ENCODE data around the gene SEPHS1. TPM values are rescaled to one million over a fixed set of nuclear protein-coding genes. Genes with fewer than 3 reads are reported as not detected.
"Not testable (repeated sequence)": the region's sequence is repeated elsewhere in the genome, so short reads cannot be mapped to it uniquely, and the experiment has no call there.

The SEPHS1 gene
- total RNA-seq, 4 donors from 2014 or later, result 24.3 to 34.9 (median 32.0) TPM

GRCh38 chr10:13294784-13295183 lies 53.3 kb downstream of the SEPHS1 start:
- H3K36me3 ChIP-seq, result peaks cover 0 to 35% (median 0%) of the 10 kb centered on the region in 3 donors
- H3K4me1 ChIP-seq, result peaks cover 0 to 9% (median 0%) of the 10 kb centered on the region in 4 donors
- no peak for DNase-seq
- no peaks in the 10 kb centered on the region for H3K9me3 ChIP-seq
- no peaks in the 10 kb centered on the region for H3K27me3 ChIP-seq
- H3K4me3 ChIP-seq, result no peak overlapping the region
- TF ChIP-seq CTCF (IDR thresholded peaks at IDR 0.05) (no peak), POLR2A (IDR thresholded peaks at IDR 0.05) (no peak)
- no peak overlapping the region for H3K27ac ChIP-seq

- Histone ChIP-seq H3K4me3 (no peak overlapping the region), H3K9me3 (no peaks in the 10 kb centered on the region), H3K27me3 (no peaks in the 10 kb centered on the region), H3K36me3 (peaks cover 0 to 49% (median 0%) of the 10 kb centered on the region in 3 donors), H3K4me1 (no peaks in the 10 kb centered on the region), H3K27ac (no peak overlapping the region)
- no peak for DNase-seq
- TF ChIP-seq CTCF (IDR thresholded peaks at IDR 0.05) (no peak), POLR2A (IDR thresholded peaks at IDR 0.05) (no peak)
These were observed 56.0 kb downstream of the SEPHS1 start for GRCh38 chr10:13291821-13292773.

- Histone ChIP-seq H3K9me3 (no peaks in the 10 kb centered on the region), H3K27ac (no peak overlapping the region), H3K36me3 (peaks cover 0 to 57% (median 0%) of the 10 kb centered on the region in 3 donors), H3K4me3 (no peak overlapping the region), H3K4me1 (no peaks in the 10 kb centered on the region), H3K27me3 (no peaks in the 10 kb centered on the region)
- no peak for DNase-seq
- TF ChIP-seq CTCF (IDR thresholded peaks at IDR 0.05) (no peak), POLR2A (IDR thresholded peaks at IDR 0.05) (no peak)
These were observed 57.0 kb downstream of the SEPHS1 start for GRCh38 chr10:13291061-13291460.

GRCh38 chr10:13284050-13284449 lies 64.0 kb downstream of the SEPHS1 start:
- Histone ChIP-seq H3K4me3 (no peak overlapping the region), H3K27ac (peak overlapping the region in 2 of 4 donors; percentile 4 to 44), H3K27me3 (no peaks in the 10 kb centered on the region), H3K36me3 (peaks cover 0 to 48% (median 0%) of the 10 kb centered on the region in 3 donors), H3K9me3 (no peaks in the 10 kb centered on the region), H3K4me1 (no peaks in the 10 kb centered on the region)
- TF ChIP-seq POLR2A (IDR thresholded peaks at IDR 0.05), result no peak
- no peak for TF ChIP-seq CTCF (IDR thresholded peaks at IDR 0.05)
- no peak for DNase-seq

- peaks cover 0 to 35% (median 0%) of the 10 kb centered on the region in 3 donors for H3K36me3 ChIP-seq
- H3K9me3 ChIP-seq, H3K27ac ChIP-seq, DNase-seq, H3K4me1 ChIP-seq, H3K4me3 ChIP-seq, H3K27me3 ChIP-seq: not testable (repeated sequence)
These were observed 65.7 kb downstream of the SEPHS1 start for GRCh38 chr10:13282348-13282747.

- Histone ChIP-seq H3K36me3 (peaks cover 0 to 21% (median 0%) of the 10 kb centered on the region in 3 donors), H3K9me3 (no peaks in the 10 kb centered on the region), H3K27me3 (no peaks in the 10 kb centered on the region), H3K4me1 (peaks cover 0 to 9% (median 0%) of the 10 kb centered on the region in 4 donors), H3K4me3 (no peak overlapping the region), H3K27ac (no peak overlapping the region)
- DNase-seq, result no peak
- TF ChIP-seq POLR2A (IDR thresholded peaks at IDR 0.05), result no peak
- TF ChIP-seq CTCF (IDR thresholded peaks at IDR 0.05), result peak in 1 of 6 experiments; percentile 3
These were observed 71.2 kb downstream of the SEPHS1 start for GRCh38 chr10:13276749-13277365.

GRCh38 chr10:13276146-13276545 lies 71.9 kb downstream of the SEPHS1 start:
- Histone ChIP-seq H3K36me3 (peaks cover 0 to 15% (median 0%) of the 10 kb centered on the region in 3 donors), H3K4me1 (peaks cover 0 to 16% (median 0%) of the 10 kb centered on the region in 4 donors)
- H3K9me3 ChIP-seq, H3K27ac ChIP-seq, DNase-seq, H3K27me3 ChIP-seq, H3K4me3 ChIP-seq: not testable (repeated sequence)

Measured in Peyer's patch (tissue), 4 donors.